Measurements from ENCODE around the gene DPP7.
"Not testable (repeated sequence)": the region's sequence is repeated elsewhere in the genome, so short reads cannot be mapped to it uniquely, and the experiment has no call there.

DPP7 gene

GRCh38 chr9:137127301-137128157 is 13.0 kb upstream of the DPP7 start:
- Mint-ChIP-seq H3K9me3 (no peaks in the 10 kb centered on the region), H3K27ac (peak overlapping the region; percentile 91), H3K4me1 (ENCODE audit: low read depth) (peaks cover 30% of the 10 kb centered on the region), H3K27me3 (no peaks in the 10 kb centered on the region), H3K36me3 (ENCODE audit: low read depth) (peaks cover 20% of the 10 kb centered on the region), H3K4me3 (peak overlapping the region; percentile 87)
- no peak for DNase-seq

DNA sequence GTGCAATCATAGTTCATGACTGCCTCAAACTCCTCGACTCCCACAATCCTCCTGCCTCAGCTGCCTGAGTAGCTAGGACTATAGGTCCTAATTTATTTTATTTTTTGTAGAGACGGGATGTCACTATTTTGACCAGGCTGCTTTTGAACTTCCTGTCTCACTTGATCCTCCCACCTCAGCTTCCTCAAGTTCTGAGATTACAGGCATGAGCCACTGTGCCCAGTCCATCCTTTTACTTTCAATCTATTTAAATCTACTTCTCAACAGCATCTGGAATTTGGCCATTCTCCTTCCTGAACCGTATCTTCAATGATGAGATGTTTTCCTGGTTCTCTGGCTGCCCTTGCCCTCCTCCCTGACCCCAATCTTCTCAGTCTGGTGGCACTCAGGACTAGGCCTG is 12.3 kb upstream of the DPP7 start:
- peak overlapping the region; percentile 87 for H3K4me3 Mint-ChIP-seq

GRCh38 chr9:137123952-137124462 is 9.5 kb upstream of the DPP7 start:
- not testable (repeated sequence) for H3K4me3 Mint-ChIP-seq, H3K27me3 Mint-ChIP-seq, H3K9me3 Mint-ChIP-seq, H3K27ac Mint-ChIP-seq, DNase-seq
- peaks cover 38% of the 10 kb centered on the region for H3K4me1 Mint-ChIP-seq (ENCODE audit: low read depth)
- H3K36me3 Mint-ChIP-seq (ENCODE audit: low read depth), result peaks cover 19% of the 10 kb centered on the region

More for the DNA sequence above, 12.3 kb upstream of the DPP7 start:
- Mint-ChIP-seq H3K27ac (peak overlapping the region; percentile 91), H3K36me3 (ENCODE audit: low read depth) (peaks cover 20% of the 10 kb centered on the region), H3K9me3 (no peaks in the 10 kb centered on the region), H3K27me3 (no peaks in the 10 kb centered on the region), H3K4me1 (ENCODE audit: low read depth) (peaks cover 34% of the 10 kb centered on the region)
- DNase-seq, result no peak

DNA sequence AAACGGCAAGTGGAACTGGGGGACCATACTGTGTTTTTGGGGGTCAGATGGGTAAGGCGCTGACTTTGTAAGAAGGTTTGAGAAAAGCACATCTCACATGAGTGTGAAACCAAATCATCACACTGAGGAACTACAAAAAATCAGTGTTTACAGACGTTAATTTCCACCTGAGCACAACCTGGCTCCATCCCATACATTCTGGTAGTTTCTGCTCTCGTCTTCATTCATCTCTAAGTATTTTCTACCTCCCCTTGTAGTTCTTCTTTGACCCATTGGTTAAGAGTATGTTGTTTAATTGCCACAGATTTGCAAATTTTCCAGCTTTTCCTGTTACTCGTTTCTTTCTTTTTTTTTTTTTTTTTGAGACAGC is 8.9 kb upstream of the DPP7 start:
- peaks cover 36% of the 10 kb centered on the region for H3K4me1 Mint-ChIP-seq (ENCODE audit: low read depth)
- H3K4me3 Mint-ChIP-seq, result no peak overlapping the region
- DNase-seq, result no peak
- H3K27ac Mint-ChIP-seq, result no peak overlapping the region
- no peaks in the 10 kb centered on the region for H3K9me3 Mint-ChIP-seq
- H3K27me3 Mint-ChIP-seq, result no peaks in the 10 kb centered on the region
- peaks cover 13% of the 10 kb centered on the region for H3K36me3 Mint-ChIP-seq (ENCODE audit: low read depth)

DNA sequence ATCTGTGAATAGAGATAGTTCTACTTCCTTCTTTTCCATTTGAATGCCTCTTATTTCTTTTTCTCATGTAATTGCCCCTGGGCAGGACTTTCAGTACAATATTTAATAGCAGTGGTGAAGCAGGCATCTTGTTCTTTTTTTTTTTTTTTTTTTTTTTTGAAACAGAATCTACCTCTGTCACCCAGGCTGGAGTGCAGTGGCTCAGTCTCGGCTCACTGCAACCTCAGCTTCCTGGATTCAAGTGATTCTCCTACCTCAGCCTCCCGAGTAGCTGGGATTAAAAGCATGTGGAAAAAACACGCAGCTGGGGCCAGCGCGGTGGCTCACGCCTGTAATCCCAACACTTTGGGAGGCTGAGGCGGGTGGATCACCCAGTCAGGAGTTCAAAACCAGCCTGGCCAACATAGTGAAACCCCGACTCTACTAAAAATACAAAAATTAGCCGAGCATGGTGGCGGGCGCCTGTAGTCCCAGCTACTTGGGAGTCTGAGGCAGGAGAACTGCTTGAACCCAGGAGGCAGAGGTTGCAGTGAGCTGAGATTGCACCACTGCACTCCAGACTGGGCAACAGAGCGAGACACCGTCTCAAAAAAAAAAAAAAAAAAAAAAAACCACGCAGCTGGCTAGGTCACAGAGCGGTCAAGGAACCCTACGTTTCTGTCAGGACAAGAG is 8.4 kb upstream of the DPP7 start:
- not testable (repeated sequence) for H3K27me3 Mint-ChIP-seq; DNase-seq; H3K36me3 Mint-ChIP-seq (ENCODE audit: low read depth); H3K4me3 Mint-ChIP-seq; H3K27ac Mint-ChIP-seq; H3K9me3 Mint-ChIP-seq
- H3K4me1 Mint-ChIP-seq (ENCODE audit: low read depth), result peaks cover 31% of the 10 kb centered on the region

DNA sequence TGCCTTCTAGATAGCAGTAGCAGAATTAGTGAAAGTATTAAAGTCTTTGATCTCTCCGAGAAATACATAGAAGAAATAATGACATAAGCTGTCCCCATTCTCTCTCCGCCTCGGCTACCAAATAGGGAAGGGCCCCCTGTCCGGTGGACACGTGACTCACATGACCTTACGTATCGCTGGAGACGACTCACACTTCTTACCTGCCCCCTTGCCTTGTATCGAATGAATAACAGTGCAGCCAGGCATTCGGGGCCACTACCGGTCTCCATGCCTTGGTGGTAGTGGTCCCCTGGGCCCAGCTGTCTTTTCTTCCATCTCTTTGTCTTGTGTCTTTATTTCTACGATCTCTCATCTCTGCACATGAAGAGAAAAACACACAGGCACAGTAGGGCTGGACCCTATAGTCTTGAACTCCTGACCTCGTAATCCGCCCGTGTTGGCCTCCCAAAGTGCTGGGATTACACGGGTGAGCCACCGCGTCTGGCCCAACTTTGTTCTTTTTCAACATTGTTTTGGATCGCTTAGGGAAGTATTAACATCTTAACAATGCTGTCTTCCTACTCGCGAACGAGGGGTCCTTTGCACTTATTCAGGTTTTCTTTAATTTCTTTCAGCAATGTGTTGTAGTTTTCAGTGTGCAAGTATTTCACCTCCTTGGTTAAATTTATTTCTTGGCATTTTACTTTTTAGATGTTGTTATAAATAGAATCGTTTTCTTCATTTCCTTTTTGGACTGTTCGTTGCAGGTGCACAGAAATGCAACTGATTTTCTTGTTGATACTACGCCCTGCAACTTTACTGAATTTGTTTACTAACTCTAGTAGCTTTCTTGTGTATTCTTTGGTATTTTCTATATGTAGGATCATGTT is 7.6 kb upstream of the DPP7 start:
- H3K4me1 Mint-ChIP-seq (ENCODE audit: low read depth), result peaks cover 24% of the 10 kb centered on the region
- not testable (repeated sequence) for H3K9me3 Mint-ChIP-seq; H3K27ac Mint-ChIP-seq; H3K4me3 Mint-ChIP-seq; H3K36me3 Mint-ChIP-seq (ENCODE audit: low read depth); H3K27me3 Mint-ChIP-seq; DNase-seq

DNA sequence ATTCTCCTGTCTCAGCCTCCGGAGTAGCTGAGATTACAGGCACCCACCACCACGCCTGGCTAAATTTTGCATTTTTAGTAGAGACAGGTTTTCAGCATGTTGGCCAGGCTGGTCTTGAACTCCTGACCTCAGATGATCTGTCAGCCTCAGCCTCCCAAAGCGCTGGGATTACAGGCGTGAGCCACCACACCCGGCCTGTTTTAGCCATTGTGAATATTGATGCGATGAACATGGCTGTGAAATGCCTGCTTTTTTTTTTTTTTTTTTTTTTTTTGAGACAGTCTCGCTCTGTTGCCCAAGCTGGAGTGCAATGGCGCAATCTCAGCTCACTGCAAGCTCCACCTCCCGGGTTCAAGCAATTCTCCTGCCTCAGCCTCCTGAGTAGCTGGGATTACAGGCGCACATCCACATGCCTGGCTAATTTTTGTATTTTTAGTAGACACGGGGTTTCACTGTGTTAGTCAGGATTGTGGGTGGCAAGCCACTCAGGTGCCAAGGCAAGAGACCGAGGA is 3.6 kb upstream of the DPP7 start:
- not testable (repeated sequence) for H3K36me3 Mint-ChIP-seq (ENCODE audit: low read depth)

GRCh38 chr9:137117269-137117731 is 2.8 kb upstream of the DPP7 start:
- Mint-ChIP-seq H3K4me3 (no peak overlapping the region), H3K4me1 (ENCODE audit: low read depth) (peaks cover 22% of the 10 kb centered on the region), H3K27me3 (no peaks in the 10 kb centered on the region), H3K27ac (no peak overlapping the region), H3K9me3 (no peaks in the 10 kb centered on the region), H3K36me3 (ENCODE audit: low read depth) (peaks cover 9% of the 10 kb centered on the region)
- no peak for DNase-seq

More for the DNA sequence above, 3.6 kb upstream of the DPP7 start:
- peaks cover 18% of the 10 kb centered on the region for H3K4me1 Mint-ChIP-seq (ENCODE audit: low read depth)
- not testable (repeated sequence) for DNase-seq, H3K27ac Mint-ChIP-seq, H3K9me3 Mint-ChIP-seq, H3K4me3 Mint-ChIP-seq, H3K27me3 Mint-ChIP-seq

- no peak for DNase-seq
- Mint-ChIP-seq H3K27ac (no peak overlapping the region), H3K4me3 (no peak overlapping the region), H3K27me3 (no peaks in the 10 kb centered on the region), H3K9me3 (no peaks in the 10 kb centered on the region), H3K4me1 (ENCODE audit: low read depth) (peaks cover 17% of the 10 kb centered on the region), H3K36me3 (ENCODE audit: low read depth) (peaks cover 13% of the 10 kb centered on the region)
Measured at GRCh38 chr9:137116728-137117127, 2.2 kb upstream of the DPP7 start.

GRCh38 chr9:137116027-137116507 is 1.5 kb upstream of the DPP7 start:
- no peak for DNase-seq
- Mint-ChIP-seq H3K4me1 (ENCODE audit: low read depth) (peaks cover 15% of the 10 kb centered on the region), H3K36me3 (ENCODE audit: low read depth) (peaks cover 18% of the 10 kb centered on the region), H3K4me3 (no peak overlapping the region), H3K27ac (no peak overlapping the region), H3K9me3 (no peaks in the 10 kb centered on the region), H3K27me3 (no peaks in the 10 kb centered on the region)

DNA sequence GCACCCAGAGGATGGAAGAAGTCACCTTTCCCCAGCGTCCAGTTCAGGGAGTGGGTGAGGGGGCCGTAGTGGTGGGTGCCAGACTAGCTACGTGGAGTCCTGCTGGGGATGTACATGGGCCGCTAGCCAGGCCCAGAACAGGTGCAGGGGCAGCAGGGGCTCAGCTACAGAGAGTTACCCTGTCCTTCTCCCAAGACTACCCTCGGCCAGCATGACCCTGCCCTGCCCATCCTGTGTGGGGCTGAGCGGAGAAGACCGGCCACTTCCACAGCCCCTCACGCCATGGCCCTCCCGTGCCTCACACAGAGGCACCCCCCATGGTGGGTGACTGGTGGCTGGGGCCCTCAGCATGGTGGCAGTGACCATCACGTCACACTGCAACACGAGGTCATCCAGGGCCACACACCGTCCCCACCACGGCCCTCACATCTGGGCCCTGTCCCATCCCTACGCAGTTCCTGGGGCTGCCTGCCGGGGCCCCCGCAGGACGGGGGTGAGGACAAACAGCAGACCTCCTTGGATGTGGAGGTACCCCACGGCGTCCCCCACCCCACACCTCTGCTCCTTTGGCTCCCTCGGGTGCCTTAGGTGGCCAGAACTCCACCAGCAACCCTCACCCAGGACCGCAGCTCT is 977 bp upstream of the DPP7 start:
- Mint-ChIP-seq H3K27ac (peak overlapping the region; percentile 14), H3K4me3 (peak overlapping the region; percentile 67), H3K9me3 (no peaks in the 10 kb centered on the region), H3K27me3 (no peaks in the 10 kb centered on the region), H3K4me1 (ENCODE audit: low read depth) (peaks cover 15% of the 10 kb centered on the region), H3K36me3 (ENCODE audit: low read depth) (peaks cover 22% of the 10 kb centered on the region)
- no peak for DNase-seq

DNA sequence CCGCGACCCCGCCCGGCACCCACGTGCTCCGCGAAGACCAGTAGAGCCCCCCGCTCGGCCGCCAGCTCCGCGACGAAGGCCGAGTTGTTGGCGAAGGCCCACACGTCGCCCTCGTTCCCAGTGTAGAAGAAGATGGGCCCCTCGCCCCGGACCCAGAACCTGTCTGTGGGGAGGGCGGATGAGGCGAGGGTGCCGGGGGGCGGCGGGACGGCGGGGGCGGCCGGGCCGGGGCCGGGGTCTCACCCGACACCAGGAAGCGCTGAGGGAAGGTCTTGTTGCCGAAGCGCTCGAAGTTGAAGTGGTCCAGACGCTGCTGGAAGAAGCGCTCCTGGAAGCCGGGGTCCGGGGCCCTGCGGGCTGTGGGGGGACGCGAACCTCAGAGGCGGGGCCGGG is 317 bp downstream of the DPP7 start:
- peak overlapping the region; percentile 68 for H3K4me3 Mint-ChIP-seq

DNA sequence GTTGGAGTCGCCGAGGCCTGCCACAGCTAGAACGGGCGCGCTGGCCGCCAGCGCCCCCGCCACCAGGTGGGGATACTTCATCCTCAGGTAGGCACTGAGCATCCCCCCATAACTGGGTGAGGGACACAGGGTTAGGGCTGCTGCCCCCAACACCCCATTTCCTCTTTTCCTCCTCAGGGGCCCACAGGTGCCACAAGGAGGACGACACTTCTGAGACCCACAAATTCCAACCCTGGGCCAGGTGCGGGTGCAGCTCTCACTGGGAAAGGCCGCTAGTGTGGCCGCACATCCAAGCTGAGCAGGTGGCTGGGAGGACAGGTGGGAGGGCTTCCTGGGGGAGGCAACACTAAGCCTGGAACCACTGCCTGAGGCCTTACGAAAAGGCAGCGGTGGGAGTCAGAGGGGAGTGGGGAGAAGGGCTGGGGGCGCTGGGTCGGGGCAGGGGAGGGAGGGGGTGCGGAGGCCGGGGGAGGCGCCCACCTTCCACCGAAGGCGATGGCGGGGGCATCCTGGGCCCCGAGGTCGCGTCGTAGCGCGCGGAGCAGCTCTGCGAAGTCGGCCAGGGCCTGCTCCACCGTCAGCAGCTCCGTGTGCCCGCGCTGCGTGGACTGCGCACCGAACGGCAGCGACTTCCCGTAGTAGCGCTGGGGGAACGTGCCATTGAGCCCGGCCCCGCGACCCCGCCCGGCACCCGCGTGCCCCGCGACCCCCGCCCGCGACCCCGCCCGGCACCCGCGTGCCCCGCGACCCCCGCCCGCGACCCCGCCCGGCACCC is 961 bp downstream of the DPP7 start:
- Mint-ChIP-seq H3K4me1 (ENCODE audit: low read depth) (peaks cover 8% of the 10 kb centered on the region), H3K9me3 (no peaks in the 10 kb centered on the region), H3K27ac (peak overlapping the region; percentile 87), H3K27me3 (no peaks in the 10 kb centered on the region), H3K36me3 (ENCODE audit: low read depth) (peaks cover 39% of the 10 kb centered on the region), H3K4me3 (peak overlapping the region; percentile 81)
- no peak for DNase-seq

More for the DNA sequence above, 317 bp downstream of the DPP7 start:
- no peaks in the 10 kb centered on the region for H3K27me3 Mint-ChIP-seq
- no peak overlapping the region for H3K27ac Mint-ChIP-seq
- peaks cover 13% of the 10 kb centered on the region for H3K4me1 Mint-ChIP-seq (ENCODE audit: low read depth)
- peaks cover 32% of the 10 kb centered on the region for H3K36me3 Mint-ChIP-seq (ENCODE audit: low read depth)
- H3K9me3 Mint-ChIP-seq, result no peaks in the 10 kb centered on the region
- no peak for DNase-seq
